Measurements from ENCODE around the gene TTC14.
"Not testable (repeated sequence)": the region's sequence is repeated elsewhere in the genome, so short reads cannot be mapped to it uniquely, and the experiment has no call there.

Gene TTC14

GRCh38 chr3:180601688-180602666 is at the start of gene TTC14:
TTC14 (plus strand) TSS chr3:180602163; CDS start chr3:180602262, 99 bp downstream.
- peak within 1 kb of the TSS; percentile 95 for H3K4me3 Mint-ChIP-seq
- DNase-seq (ENCODE audit: low spot score in 2 of 2) (peak; percentile 84 to 89), ATAC-seq (ENCODE audit: low read depth) (peak; percentile 92)
- peaks cover 3% of the 10 kb centered on the region for H3K27me3 Mint-ChIP-seq
- peaks cover 26% of the 10 kb centered on the region for H3K36me3 Mint-ChIP-seq
- H3K27ac Mint-ChIP-seq: peak within 1 kb of the TSS; percentile 95
- H3K4me1 Mint-ChIP-seq: peaks cover 8% of the 10 kb centered on the region
- peaks cover 2% of the 10 kb centered on the region for H3K9me3 Mint-ChIP-seq

GRCh38 chr3:180563406-180563805 is 38.6 kb upstream of the TTC14 start:
- H3K4me3 Mint-ChIP-seq: no peak overlapping the region
- no peaks in the 10 kb centered on the region for H3K4me1 Mint-ChIP-seq
- H3K9me3 Mint-ChIP-seq: peaks cover 10% of the 10 kb centered on the region
- ATAC-seq (ENCODE audit: low read depth) (no peak), DNase-seq (ENCODE audit: low spot score in 2 of 2) (no peak)
- H3K27me3 Mint-ChIP-seq: peaks cover 4% of the 10 kb centered on the region
- no peak overlapping the region for H3K27ac Mint-ChIP-seq
- no peaks in the 10 kb centered on the region for H3K36me3 Mint-ChIP-seq

GRCh38 chr3:180564676-180565075 is 37.3 kb upstream of the TTC14 start:
- ATAC-seq (ENCODE audit: low read depth) (no peak), DNase-seq (ENCODE audit: low spot score in 2 of 2) (no peak)
- Mint-ChIP-seq H3K4me3 (no peak overlapping the region), H3K27me3 (peaks cover 5% of the 10 kb centered on the region), H3K36me3 (no peaks in the 10 kb centered on the region), H3K4me1 (no peaks in the 10 kb centered on the region), H3K27ac (no peak overlapping the region), H3K9me3 (peaks cover 4% of the 10 kb centered on the region)

- H3K27ac Mint-ChIP-seq: no peak overlapping the region
- no peak for ATAC-seq (ENCODE audit: low read depth)
- no peaks in the 10 kb centered on the region for H3K36me3 Mint-ChIP-seq
- no peaks in the 10 kb centered on the region for H3K4me1 Mint-ChIP-seq
- peak overlapping the region; percentile 33 for H3K4me3 Mint-ChIP-seq
- DNase-seq (ENCODE audit: low spot score in 2 of 2): no peak
- peaks cover 4% of the 10 kb centered on the region for H3K27me3 Mint-ChIP-seq
- H3K9me3 Mint-ChIP-seq: no peaks in the 10 kb centered on the region
These were observed 31.7 kb upstream of the TTC14 start for GRCh38 chr3:180570238-180570637.

GRCh38 chr3:180571831-180572598 is 29.9 kb upstream of the TTC14 start:
- H3K4me3 Mint-ChIP-seq: no peak overlapping the region
- peak; percentile 27 for ATAC-seq (ENCODE audit: low read depth)
- no peaks in the 10 kb centered on the region for H3K9me3 Mint-ChIP-seq
- H3K4me1 Mint-ChIP-seq: no peaks in the 10 kb centered on the region
- H3K27me3 Mint-ChIP-seq: peaks cover 7% of the 10 kb centered on the region
- no peaks in the 10 kb centered on the region for H3K36me3 Mint-ChIP-seq
- DNase-seq (ENCODE audit: low spot score in 2 of 2): no peak
- no peak overlapping the region for H3K27ac Mint-ChIP-seq

- Mint-ChIP-seq H3K27ac (no peak overlapping the region), H3K4me1 (no peaks in the 10 kb centered on the region), H3K4me3 (no peak overlapping the region), H3K27me3 (peaks cover 6% of the 10 kb centered on the region), H3K9me3 (no peaks in the 10 kb centered on the region), H3K36me3 (no peaks in the 10 kb centered on the region)
- no peak for DNase-seq (ENCODE audit: low spot score in 2 of 2)
- ATAC-seq (ENCODE audit: low read depth): no peak
These were observed 26.4 kb upstream of the TTC14 start for GRCh38 chr3:180575571-180575970.

GRCh38 chr3:180580934-180581333 is 21.0 kb upstream of the TTC14 start:
- Mint-ChIP-seq H3K36me3 (no peaks in the 10 kb centered on the region), H3K27me3 (peaks cover 14% of the 10 kb centered on the region), H3K4me3 (no peak overlapping the region), H3K4me1 (no peaks in the 10 kb centered on the region), H3K27ac (no peak overlapping the region), H3K9me3 (no peaks in the 10 kb centered on the region)
- no peak for DNase-seq (ENCODE audit: low spot score in 2 of 2)
- ATAC-seq (ENCODE audit: low read depth): no peak

GRCh38 chr3:180590396-180590795 is 11.6 kb upstream of the TTC14 start:
- Mint-ChIP-seq H3K4me3 (no peak overlapping the region), H3K9me3 (no peaks in the 10 kb centered on the region), H3K27ac (no peak overlapping the region), H3K4me1 (no peaks in the 10 kb centered on the region), H3K36me3 (no peaks in the 10 kb centered on the region), H3K27me3 (peaks cover 17% of the 10 kb centered on the region)
- ATAC-seq (ENCODE audit: low read depth) (no peak), DNase-seq (ENCODE audit: low spot score in 2 of 2) (no peak)

- H3K4me3 Mint-ChIP-seq; ATAC-seq (ENCODE audit: low read depth); H3K9me3 Mint-ChIP-seq; DNase-seq (ENCODE audit: low spot score in 2 of 2); H3K27ac Mint-ChIP-seq; H3K36me3 Mint-ChIP-seq; H3K4me1 Mint-ChIP-seq: not testable (repeated sequence)
- peaks cover 13% of the 10 kb centered on the region for H3K27me3 Mint-ChIP-seq
These were observed 8.3 kb upstream of the TTC14 start for GRCh38 chr3:180593631-180594030.

GRCh38 chr3:180594631-180595558 is 7.1 kb upstream of the TTC14 start:
- H3K36me3 Mint-ChIP-seq: no peaks in the 10 kb centered on the region
- peaks cover 15% of the 10 kb centered on the region for H3K27me3 Mint-ChIP-seq
- no peak for ATAC-seq (ENCODE audit: low read depth)
- no peak for DNase-seq (ENCODE audit: low spot score in 2 of 2)
- H3K4me3 Mint-ChIP-seq: no peak overlapping the region
- H3K9me3 Mint-ChIP-seq: no peaks in the 10 kb centered on the region
- no peaks in the 10 kb centered on the region for H3K4me1 Mint-ChIP-seq
- no peak overlapping the region for H3K27ac Mint-ChIP-seq

- no peak overlapping the region for H3K27ac Mint-ChIP-seq
- no peaks in the 10 kb centered on the region for H3K4me1 Mint-ChIP-seq
- peaks cover 15% of the 10 kb centered on the region for H3K27me3 Mint-ChIP-seq
These were observed 6.4 kb upstream of the TTC14 start for GRCh38 chr3:180595559-180595935.

GRCh38 chr3:180600473-180600872 is 1.5 kb upstream of the TTC14 start:
- Mint-ChIP-seq H3K27me3 (peaks cover 6% of the 10 kb centered on the region), H3K36me3 (peaks cover 16% of the 10 kb centered on the region), H3K4me3 (no peak overlapping the region), H3K27ac (no peak overlapping the region), H3K4me1 (peaks cover 8% of the 10 kb centered on the region), H3K9me3 (peaks cover 2% of the 10 kb centered on the region)
- DNase-seq (ENCODE audit: low spot score in 2 of 2) (no peak), ATAC-seq (ENCODE audit: low read depth) (no peak)

More at GRCh38 chr3:180595559-180595935, 6.4 kb upstream of the TTC14 start:
- Mint-ChIP-seq H3K4me3 (no peak overlapping the region), H3K9me3 (no peaks in the 10 kb centered on the region), H3K36me3 (no peaks in the 10 kb centered on the region)
- no peak for ATAC-seq (ENCODE audit: low read depth)
- no peak for DNase-seq (ENCODE audit: low spot score in 2 of 2)

GRCh38 chr3:180611006-180611405 is 9.0 kb downstream of the TTC14 start:
- H3K27ac Mint-ChIP-seq: no peak overlapping the region
- H3K36me3 Mint-ChIP-seq: peaks cover 32% of the 10 kb centered on the region

More at GRCh38 chr3:180611006-180611405, 9.0 kb downstream of the TTC14 start:
- Mint-ChIP-seq H3K4me3 (no peak overlapping the region), H3K27me3 (no peaks in the 10 kb centered on the region), H3K4me1 (no peaks in the 10 kb centered on the region), H3K9me3 (no peaks in the 10 kb centered on the region)
- ATAC-seq (ENCODE audit: low read depth) (no peak), DNase-seq (ENCODE audit: low spot score in 2 of 2) (no peak)
